ENCODE data around the gene TSPAN3. TPM values are rescaled to one million over a fixed set of nuclear protein-coding genes. Genes with fewer than 3 reads are reported as not detected.

TSPAN3 gene
- total RNA-seq, 1 experiment from 2014 or later, result 404 TPM

DNA sequence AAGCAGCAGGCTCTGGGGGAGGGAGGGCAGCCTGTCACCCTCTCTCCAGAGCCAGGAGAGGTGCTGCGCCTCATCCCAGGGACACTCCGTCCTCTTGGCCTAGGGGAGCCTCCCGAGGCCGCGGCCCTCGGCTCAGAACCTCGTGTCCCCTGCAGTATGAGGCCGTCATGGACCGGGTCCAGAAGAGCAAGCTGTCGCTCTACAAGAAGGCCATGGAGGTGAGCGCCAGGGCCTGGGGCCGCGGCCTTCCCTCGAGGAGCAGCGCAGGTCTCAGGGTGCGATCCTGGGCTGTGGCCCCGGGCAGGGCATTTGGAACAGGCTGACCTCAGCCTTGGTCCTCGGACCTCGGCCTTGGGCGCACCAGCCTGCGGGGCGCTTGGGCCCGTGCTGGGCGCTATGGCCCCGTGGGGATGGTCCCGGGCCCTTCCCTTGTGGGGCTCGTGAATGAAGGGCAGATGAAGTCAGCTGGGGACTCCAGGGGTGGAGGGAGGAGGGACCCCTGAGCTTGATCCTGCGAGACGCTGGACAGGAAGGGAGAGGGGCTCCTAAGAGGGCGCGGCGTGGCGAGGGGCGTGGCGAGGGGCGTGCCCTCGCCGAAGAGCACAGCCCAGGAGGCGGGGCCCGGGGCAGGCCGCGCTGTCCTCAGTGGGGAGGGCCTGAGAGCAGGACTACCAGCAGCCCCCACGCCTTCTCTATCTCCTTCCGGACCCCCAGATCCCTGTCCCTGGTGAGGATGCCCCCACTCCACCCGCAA, 43.0 kb downstream of the TSPAN3 start:
- no peak overlapping the region for H3K27ac Mint-ChIP-seq (ENCODE audit: unreplicated experiment)
- H3K4me3 Mint-ChIP-seq (ENCODE audit: low read depth, unreplicated experiment), result no peak overlapping the region
- H3K27me3 Mint-ChIP-seq (ENCODE audit: unreplicated experiment), result peaks cover 36% of the 10 kb centered on the region
- CTCF ChIA-PET, result no interaction called here
- peaks cover 28% of the 10 kb centered on the region for H3K36me3 Mint-ChIP-seq (ENCODE audit: insufficient read depth, unreplicated experiment)
- peaks cover 6% of the 10 kb centered on the region for H3K4me1 Mint-ChIP-seq (ENCODE audit: low read depth, unreplicated experiment)
- no peak for DNase-seq
- TF ChIP-seq, protein P1, sequence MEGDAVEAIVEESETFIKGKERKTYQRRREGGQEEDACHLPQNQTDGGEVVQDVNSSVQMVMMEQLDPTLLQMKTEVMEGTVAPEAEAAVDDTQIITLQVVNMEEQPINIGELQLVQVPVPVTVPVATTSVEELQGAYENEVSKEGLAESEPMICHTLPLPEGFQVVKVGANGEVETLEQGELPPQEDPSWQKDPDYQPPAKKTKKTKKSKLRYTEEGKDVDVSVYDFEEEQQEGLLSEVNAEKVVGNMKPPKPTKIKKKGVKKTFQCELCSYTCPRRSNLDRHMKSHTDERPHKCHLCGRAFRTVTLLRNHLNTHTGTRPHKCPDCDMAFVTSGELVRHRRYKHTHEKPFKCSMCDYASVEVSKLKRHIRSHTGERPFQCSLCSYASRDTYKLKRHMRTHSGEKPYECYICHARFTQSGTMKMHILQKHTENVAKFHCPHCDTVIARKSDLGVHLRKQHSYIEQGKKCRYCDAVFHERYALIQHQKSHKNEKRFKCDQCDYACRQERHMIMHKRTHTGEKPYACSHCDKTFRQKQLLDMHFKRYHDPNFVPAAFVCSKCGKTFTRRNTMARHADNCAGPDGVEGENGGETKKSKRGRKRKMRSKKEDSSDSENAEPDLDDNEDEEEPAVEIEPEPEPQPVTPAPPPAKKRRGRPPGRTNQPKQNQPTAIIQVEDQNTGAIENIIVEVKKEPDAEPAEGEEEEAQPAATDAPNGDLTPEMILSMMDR (IDR thresholded peaks at IDR 0.05; ENCODE audit: unreplicated experiment), result no peak
- no peaks in the 10 kb centered on the region for H3K9me3 Mint-ChIP-seq (ENCODE audit: low read depth, unreplicated experiment)
- no TSS peak for BruUV-seq (replicated peaks)
- intact Hi-C loops (cut with micrococcal nuclease; ENCODE audit: unreplicated experiment), result no loop called here

DNA sequence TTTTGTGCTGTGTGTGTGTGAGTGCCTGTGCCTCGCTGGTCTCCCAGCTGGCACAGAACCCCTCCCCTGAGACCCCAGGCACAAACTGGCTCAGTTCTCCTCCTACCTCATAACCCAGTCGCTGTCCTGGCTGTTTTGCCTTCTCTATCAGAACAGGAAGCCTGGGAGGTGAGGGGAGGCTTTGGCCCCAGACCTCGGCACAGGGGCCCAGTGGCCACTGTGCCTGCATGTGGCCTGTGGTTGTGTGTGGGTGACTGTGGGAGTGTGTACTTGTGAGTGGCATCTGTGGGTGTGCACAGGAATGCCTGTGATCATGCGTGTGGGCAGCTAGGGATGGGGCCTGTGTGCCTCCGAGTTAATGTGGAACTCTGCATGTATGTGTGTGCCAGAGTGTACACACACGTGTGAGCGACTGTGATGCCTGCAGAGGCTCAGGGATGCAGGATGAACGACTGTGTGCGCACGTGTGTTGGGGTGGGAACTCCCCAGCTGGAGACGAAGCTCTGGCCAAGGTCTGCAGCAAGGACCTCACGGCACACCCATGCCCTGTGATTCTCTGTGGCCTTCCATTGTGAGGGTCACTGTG, 43.7 kb downstream of the TSPAN3 start:
- intact Hi-C loops (cut with micrococcal nuclease; ENCODE audit: unreplicated experiment), result no loop called here
- BruUV-seq (replicated peaks), result no TSS peak
- Mint-ChIP-seq H3K9me3 (ENCODE audit: low read depth, unreplicated experiment) (no peaks in the 10 kb centered on the region), H3K27ac (ENCODE audit: unreplicated experiment) (no peak overlapping the region), H3K27me3 (ENCODE audit: unreplicated experiment) (peaks cover 40% of the 10 kb centered on the region), H3K4me3 (ENCODE audit: low read depth, unreplicated experiment) (no peak overlapping the region), H3K4me1 (ENCODE audit: low read depth, unreplicated experiment) (peaks cover 6% of the 10 kb centered on the region), H3K36me3 (ENCODE audit: insufficient read depth, unreplicated experiment) (peaks cover 23% of the 10 kb centered on the region)
- TF ChIP-seq, protein P1 (IDR thresholded peaks at IDR 0.05; ENCODE audit: unreplicated experiment), result no peak
- no peak for DNase-seq
- CTCF ChIA-PET, result interaction anchor here (0.6 to 1.0 kb wide), 2 partner anchors 470 to 606 kb away, joined by 3 read pairs; no protein-coding TSS in a partner anchor

DNA sequence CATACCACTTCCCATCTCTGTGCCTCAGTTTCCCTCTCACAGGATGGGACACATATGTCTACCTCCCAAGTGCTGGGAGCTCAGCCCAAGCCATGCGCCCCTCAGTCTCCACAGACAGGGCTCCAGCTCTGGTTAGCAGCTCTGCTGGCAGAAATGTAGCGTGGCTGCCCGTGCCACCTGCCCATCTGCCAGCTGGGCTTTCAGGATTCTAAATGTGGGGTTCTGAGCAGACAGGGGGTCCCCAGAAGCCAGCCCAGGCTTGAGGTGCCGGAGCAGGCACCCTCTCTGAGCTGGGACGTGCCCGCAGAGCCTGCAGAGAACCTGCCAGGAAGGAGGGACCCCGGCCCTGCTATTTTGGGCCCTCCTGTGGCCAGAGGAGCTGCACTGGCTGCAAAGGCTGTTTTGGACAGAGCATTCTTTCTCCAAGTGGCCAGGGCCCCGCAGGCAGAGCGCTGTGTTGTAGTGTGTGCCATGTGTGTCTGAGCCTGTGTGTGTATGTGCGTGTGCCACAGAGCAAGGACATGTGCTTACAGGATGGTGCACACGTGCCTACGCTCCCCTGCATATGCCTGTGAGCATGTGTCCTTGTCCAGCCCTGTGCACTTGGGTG, 44.3 kb downstream of the TSPAN3 start:
- CTCF ChIA-PET, result interaction anchor here (0.6 to 1.0 kb wide), 3 partner anchors 471 to 607 kb away, joined by 3 to 5 read pairs (median 3); no protein-coding TSS in a partner anchor
- H3K27ac Mint-ChIP-seq (ENCODE audit: unreplicated experiment), result no peak overlapping the region
- peaks cover 40% of the 10 kb centered on the region for H3K27me3 Mint-ChIP-seq (ENCODE audit: unreplicated experiment)
- BruUV-seq (replicated peaks), result no TSS peak
- H3K36me3 Mint-ChIP-seq (ENCODE audit: insufficient read depth, unreplicated experiment), result peaks cover 23% of the 10 kb centered on the region
- no peak overlapping the region for H3K4me3 Mint-ChIP-seq (ENCODE audit: low read depth, unreplicated experiment)
- TF ChIP-seq, protein P1 (IDR thresholded peaks at IDR 0.05; ENCODE audit: unreplicated experiment), result no peak
- peaks cover 6% of the 10 kb centered on the region for H3K4me1 Mint-ChIP-seq (ENCODE audit: low read depth, unreplicated experiment)
- no peaks in the 10 kb centered on the region for H3K9me3 Mint-ChIP-seq (ENCODE audit: low read depth, unreplicated experiment)
- intact Hi-C loops (cut with micrococcal nuclease; ENCODE audit: unreplicated experiment), result no loop called here
- DNase-seq, result no peak

DNA sequence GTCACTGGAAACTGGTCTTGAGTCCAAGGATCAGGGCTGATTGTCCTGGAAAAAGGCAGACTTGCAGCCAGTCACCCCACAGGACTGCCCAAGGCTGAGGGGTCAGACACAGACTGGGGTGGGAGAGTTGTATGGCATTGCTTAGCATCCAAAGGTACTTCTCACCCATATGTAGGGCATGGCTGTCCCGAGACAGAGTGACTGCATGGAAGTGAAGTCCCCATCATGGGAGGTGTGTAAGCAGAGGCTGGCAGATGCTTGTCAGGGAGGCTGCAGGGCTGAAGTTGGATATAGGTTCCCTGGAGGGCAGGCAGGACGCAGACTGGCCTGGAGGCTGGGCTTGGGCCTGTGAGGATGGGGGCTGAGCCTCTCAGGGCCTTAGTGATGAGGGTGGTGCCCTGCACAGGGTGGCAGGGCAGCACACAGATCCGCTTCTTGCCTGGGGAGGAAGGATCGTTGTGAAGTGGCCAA, 44.9 kb downstream of the TSPAN3 start:
- Mint-ChIP-seq H3K27me3 (ENCODE audit: unreplicated experiment) (peaks cover 40% of the 10 kb centered on the region), H3K36me3 (ENCODE audit: insufficient read depth, unreplicated experiment) (peaks cover 17% of the 10 kb centered on the region), H3K9me3 (ENCODE audit: low read depth, unreplicated experiment) (no peaks in the 10 kb centered on the region), H3K4me1 (ENCODE audit: low read depth, unreplicated experiment) (peaks cover 6% of the 10 kb centered on the region), H3K27ac (ENCODE audit: unreplicated experiment) (no peak overlapping the region), H3K4me3 (ENCODE audit: low read depth, unreplicated experiment) (no peak overlapping the region)
- DNase-seq, result no peak
- CTCF ChIA-PET, result interaction anchor here (0.6 to 1.0 kb wide), 3 partner anchors 53 to 607 kb away, joined by 3 to 5 read pairs (median 3); no protein-coding TSS in a partner anchor
- intact Hi-C loops (cut with micrococcal nuclease; ENCODE audit: unreplicated experiment), result no loop called here
- TF ChIP-seq, protein P1 (IDR thresholded peaks at IDR 0.05; ENCODE audit: unreplicated experiment), result no peak
- no TSS peak for BruUV-seq (replicated peaks)

Data from Calu3 (cell line).